SK-N-SH (cell line): ENCODE results near the gene SKA1.
A peak's percentile ranks its signal among the peaks of the same experiment; 100 is the strongest.

Experiments
- CHD2 ChIP-seq: fragments of 150-350 bp; IDR thresholded peaks from 2 replicates; pipeline ENCODE4 v1.6.1; 2018; ENCODE audit warnings: low read length; ENCODE audit not compliant: partially characterized antibody
- CTCF ChIP-seq: fragments of 200-600 bp; sonication (generic); IDR thresholded peaks from 2 replicates; pipeline ENCODE4 v1.6.1; 2017; ENCODE audit warnings: antibody characterized with exemption, mild to moderate bottlenecking, moderate library complexity
- EP300 ChIP-seq, 2 experiments: IDR thresholded peaks; 2 replicates each; pipeline versions ENCODE4 v1.4.0 to v1.6.1; 2012; ENCODE audit warnings: borderline replicate concordance in 1 of 2, low read depth in 1 of 2, low read length in 1 of 2
- EZH2phosphoT487 ChIP-seq: fragments of 200-600 bp; sonication (generic); IDR thresholded peaks from 2 replicates; pipeline ENCODE4 v1.6.1; 2017; ENCODE audit warnings: low read depth, mixed run types, mild to moderate bottlenecking, antibody characterized with exemption, moderate library complexity, borderline replicate concordance
- FOXM1 ChIP-seq: IDR thresholded peaks from 2 replicates; pipeline ENCODE4 v1.4.0; 2012; ENCODE audit warnings: low read depth, mild to moderate bottlenecking
- GATA2 ChIP-seq: sonication (generic); formaldehyde crosslinking; IDR thresholded peaks from 2 replicates; pipeline ENCODE4 v1.5.0; 2020; ENCODE audit warnings: mild to moderate bottlenecking, missing genetic modification reagents
- IRF3 ChIP-seq: fragments of 150-350 bp; IDR thresholded peaks from 2 replicates; pipeline ENCODE4 v1.6.1; 2016; ENCODE audit warnings: mild to moderate bottlenecking, low read depth, low read length
- MAX ChIP-seq: IDR thresholded peaks from 2 replicates; pipeline ENCODE4 v1.4.0; 2012; ENCODE audit warnings: low read depth
- MXI1 ChIP-seq: IDR thresholded peaks from 2 replicates; pipeline ENCODE4 v1.6.1; 2012; ENCODE audit warnings: mild to moderate bottlenecking, low read depth, low read length, improper control_type of control experiment
- NFIC ChIP-seq: IDR thresholded peaks from 2 replicates; pipeline ENCODE4 v1.4.0; 2012; ENCODE audit warnings: borderline replicate concordance
- PBX3 ChIP-seq: IDR thresholded peaks from 2 replicates; pipeline ENCODE4; 2012
- TCF12 ChIP-seq: IDR thresholded peaks from 2 replicates; pipeline ENCODE4 v1.4.0; 2012
- ZBTB33 ChIP-seq: IDR thresholded peaks from 2 replicates; pipeline ENCODE4 v1.4.0; 2012; ENCODE audit warnings: low read depth, borderline replicate concordance

DNA sequence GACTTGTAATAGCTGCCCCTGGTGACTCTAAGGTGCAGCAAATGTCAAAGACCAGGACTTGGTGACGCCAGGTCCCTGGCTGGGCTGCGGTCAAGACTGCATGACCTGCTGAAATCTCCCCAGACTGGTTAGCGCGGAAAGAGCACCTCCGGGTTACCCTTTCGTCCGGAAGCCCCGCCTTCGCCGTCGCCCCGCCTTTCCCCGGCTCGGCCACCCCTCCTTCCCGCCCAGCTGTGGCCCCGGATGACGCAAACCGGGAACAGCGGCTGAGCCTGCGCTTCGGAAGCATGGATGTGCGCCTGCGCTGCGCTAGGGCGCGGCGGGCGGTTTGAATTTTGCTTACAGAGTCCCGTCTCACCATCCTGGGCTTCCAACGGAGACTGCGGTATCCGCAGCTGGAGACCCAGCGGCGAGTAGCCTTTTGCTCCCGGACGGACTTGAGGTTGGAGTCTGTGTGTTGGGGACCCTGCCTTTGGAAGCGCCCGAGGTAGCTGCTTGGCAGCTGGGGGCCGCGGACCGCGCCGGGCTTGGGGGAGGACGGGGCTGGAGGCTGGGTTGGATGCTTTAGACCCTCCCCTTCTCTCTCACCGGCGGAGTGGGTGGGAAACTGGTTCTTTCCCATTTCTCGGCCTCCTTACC lies at the start of gene SKA1:
- TF ChIP-seq MAX: 0 out of 2 replicates have a peak, but pooled peaks have one; percentile 30
- TF ChIP-seq CTCF: no peak
- peak; percentile 67 for TF ChIP-seq CHD2
- no peak for TF ChIP-seq PBX3
- no peak for TF ChIP-seq ZBTB33
- TF ChIP-seq IRF3: no peak
- no peak for TF ChIP-seq EZH2phosphoT487
- TF ChIP-seq MXI1: peak; percentile 89
- no peak for TF ChIP-seq FOXM1
- TF ChIP-seq TCF12: no peak
- no peak for TF ChIP-seq EP300 (IDR thresholded peaks at IDR 0.05; ENCODE audit: borderline replicate concordance in 1 of 2, low read depth in 1 of 2, low read length in 1 of 2)
- TF ChIP-seq NFIC: no peak
- TF ChIP-seq GATA2 (CRISPR knock-in tag): no peak
